GM21723 (cell line): ENCODE results near the gene CAMTA1.

Experiments used
- ATAC-seq: cut with Tn5 transposase; IDR thresholded peaks from one replicate; pipeline ENCODE4 v1.9.1; 2021; ENCODE audit warnings: mild to moderate bottlenecking, moderate library complexity; ENCODE audit not compliant: unreplicated experiment

The CAMTA1 gene

DNA sequence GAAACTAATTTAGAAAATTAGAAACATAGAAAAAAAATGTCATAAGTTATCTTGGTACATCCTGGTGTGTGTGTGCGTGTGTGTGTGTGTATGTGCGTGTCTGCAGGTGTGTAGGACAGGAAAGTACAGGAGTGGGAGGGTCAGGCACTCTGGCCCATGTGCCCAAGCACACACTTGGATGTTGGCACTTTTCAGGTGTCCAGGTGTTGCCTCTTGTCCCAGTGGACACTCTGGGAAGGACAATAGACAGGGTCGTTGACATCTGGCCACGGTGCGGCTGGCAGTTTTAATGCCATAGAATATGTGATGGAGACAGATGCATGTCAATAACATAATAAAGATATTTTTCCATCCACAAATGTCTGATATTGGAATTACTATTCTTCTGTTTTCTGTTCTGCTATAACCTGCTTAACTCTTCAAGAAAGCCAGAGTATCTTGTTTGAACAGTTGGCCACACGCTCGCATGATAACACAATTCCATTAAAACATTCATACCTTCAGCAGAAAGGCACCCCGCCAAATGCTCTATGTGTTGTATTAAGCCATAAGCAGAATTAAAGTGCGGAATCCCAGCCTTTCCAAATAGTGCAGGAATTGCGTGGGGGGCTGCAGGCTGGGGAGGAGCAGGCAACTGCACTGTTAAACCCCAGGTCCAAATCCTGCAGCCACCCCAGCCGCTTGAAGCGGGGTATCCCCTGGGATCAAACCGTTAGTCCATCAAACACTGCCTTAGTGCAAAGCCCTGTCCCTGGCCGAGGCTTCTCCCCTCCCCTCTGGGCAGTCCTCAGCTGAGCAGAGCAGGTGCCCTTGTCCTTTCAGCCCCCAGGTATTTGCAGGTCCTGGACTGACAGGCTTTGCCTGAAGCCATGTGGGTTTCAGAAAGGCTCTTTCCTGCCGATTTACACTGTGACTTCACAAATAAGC, 390.0 kb downstream of the CAMTA1 start:
- no peak for ATAC-seq

DNA sequence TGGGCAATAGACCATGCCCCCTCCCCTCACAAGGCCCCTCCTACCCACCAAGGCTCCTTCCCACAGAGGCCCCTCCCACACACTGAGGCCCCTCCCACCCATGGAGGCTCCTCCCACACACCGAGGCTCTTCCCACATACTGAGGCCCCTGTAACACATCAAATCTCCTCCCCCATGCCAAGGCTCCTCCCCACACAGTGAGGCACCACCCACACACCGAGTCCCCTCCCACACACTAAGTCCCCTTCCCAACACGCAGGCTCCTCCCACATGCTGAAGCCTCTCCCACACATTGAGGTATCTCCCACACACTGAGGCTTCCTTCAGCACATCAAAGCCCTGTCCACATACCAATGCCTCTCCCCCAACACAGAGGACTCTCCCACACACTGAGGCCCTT, 391.8 kb downstream of the CAMTA1 start:
- no peak for ATAC-seq

- no peak for ATAC-seq
Measured at GRCh38 chr1:7177438-7178146, 392.3 kb downstream of the CAMTA1 start.

DNA sequence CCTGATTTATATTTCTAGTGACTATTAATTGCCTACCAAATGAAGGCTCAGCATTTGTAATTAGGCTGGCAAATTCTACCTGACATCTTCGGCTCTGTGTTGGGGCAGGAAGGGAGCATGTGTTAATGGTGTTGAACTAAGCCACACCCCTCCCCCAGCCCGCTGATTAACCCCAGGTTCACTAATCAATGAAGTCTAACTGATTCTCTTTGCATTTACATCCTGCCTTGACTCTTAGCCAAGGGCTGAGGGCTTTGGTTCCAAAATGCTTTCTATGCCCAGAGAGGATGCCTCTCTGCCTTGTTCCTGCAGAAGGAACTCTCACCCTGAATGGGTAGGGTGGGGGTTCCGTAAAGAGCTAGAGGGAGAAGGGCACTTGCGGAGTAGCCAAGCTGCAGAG, 393.1 kb downstream of the CAMTA1 start:
- no peak for ATAC-seq

GRCh38 chr1:7178741-7179140, 393.5 kb downstream of the CAMTA1 start:
- ATAC-seq = no peak

DNA sequence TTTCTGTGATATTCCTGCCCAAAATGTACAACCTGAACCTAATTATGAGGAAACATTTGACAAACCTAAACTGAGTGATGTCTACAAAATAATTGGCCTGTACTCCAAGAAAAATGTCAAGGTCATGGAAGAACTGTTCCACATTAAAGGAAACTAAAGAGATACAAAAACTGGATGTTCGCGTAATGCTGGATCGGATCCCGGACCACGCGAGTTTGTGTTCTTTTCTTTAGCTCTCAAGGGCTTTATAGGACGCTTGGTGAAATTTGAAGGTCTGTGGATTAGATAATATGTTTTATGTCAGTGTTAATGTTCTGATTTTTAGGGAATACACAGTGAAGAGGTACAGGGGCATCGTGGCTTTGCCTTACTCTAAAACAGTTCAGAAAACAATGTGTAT, 400.5 kb downstream of the CAMTA1 start:
- ATAC-seq = no peak

DNA sequence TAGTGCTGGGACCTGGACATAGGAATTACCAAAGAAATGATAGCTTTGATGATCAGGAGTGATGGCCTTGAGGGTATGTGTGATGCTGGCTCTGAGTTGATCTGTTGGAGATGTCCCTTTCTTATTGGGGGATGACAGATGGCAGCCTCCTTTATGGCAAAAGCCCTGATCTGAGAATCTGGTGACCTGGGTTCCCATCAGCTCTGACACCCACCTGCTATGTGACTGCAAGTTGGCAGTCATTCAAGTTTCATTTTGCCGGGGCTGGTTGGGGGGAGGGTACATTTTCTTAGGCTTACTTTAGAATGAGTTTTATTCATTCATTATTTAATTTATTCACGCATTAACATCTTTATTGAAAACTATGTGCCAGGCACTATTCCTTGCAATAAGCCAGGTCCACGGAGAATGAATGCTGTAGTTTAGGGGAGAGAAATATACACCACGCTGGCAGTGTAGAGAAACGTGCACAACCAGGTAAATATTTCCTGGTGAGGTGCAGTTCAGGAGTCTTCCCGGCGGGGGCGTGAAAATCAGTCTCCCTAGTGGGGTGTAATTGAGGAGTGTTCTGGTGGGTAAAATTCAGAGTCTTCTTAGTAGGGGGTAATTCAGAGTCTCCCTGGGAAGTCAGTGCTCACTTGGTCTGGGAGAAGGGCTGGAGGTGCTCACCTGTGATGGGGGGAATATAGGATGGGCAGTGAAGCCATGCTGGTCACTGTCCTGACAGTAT, 401.3 kb downstream of the CAMTA1 start:
- no peak for ATAC-seq

- no peak for ATAC-seq
Measured at GRCh38 chr1:7187112-7187493, 401.8 kb downstream of the CAMTA1 start.

DNA sequence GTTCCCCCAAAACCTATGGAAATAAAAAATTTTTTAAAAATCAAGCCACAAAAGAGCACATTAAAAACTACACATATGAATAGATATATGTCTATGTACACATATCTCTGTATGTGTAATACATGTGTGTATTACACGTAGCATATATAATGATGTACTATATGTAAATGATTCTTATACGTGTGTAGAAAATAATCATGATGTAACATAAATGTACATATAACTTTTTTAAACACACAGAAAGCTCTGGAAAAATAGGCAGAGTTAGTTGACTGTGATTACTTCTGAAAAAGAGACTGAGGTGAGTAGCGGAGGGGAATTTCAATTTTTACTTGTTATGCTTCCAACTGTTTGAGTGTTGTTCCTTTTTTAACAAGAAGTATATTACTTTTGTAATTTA, 405.0 kb downstream of the CAMTA1 start:
- ATAC-seq = no peak

- no peak for ATAC-seq
Measured at GRCh38 chr1:7192453-7192852, 407.2 kb downstream of the CAMTA1 start.

DNA sequence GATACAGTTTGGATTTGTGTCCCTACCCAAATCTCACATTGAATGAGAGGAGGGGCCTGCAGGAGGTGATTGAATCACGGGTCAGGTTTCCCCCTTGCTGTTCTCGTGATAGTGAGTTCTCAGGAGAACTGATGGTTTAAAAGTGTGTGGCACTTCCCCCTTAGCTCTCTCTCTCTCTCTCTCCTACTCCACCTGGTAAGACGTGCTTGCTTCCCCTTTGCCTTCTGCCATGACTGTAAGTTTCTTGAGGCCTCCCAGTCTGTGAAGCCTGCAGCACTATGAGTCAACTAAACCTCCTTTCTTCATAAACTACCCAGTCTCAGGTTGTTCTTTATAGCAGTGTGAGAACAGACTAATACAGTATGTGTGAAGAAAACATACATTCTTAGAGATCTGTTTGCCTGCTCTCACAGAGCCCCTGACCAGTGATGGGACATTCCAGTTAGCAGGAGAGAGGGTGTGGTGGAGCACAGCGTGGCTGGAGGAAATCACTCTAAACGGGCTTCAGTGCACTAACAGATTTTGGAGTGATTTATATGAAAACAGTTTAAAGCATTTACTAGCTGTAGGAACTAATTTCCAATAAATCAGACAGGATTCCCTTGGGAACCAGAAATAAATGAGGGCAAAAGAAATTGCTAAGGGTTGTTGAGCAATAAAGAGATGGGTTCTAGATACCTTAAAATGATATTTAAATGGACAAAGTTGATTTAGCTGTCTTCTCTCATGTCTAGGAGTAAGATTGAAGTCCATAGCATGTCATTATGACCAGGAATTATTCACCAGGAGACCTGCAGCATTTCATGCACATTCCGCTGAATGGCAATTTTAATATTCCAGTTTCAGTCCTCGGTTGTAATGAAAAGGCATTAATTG, 411.0 kb downstream of the CAMTA1 start:
- no peak for ATAC-seq

DNA sequence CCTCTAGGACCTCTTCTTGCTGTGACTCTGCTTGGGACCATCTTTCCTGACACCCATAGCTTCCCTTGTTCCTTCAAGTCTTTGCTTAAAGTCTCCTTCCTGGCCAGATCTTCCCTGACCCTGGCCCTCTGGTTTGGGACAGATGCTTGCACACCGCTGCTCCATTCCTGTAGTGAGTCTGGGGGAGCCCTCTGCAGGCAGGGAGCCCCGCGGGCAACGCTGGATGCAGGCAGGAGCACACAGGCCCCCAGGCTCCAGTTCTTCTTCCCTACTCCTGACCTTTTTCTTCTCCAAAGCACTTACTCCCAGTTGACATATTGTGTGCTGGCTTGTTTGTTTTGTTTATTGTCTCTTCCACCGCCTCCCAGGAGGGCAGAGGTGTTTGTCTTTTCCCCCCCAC, 413.4 kb downstream of the CAMTA1 start:
- ATAC-seq = no peak

DNA sequence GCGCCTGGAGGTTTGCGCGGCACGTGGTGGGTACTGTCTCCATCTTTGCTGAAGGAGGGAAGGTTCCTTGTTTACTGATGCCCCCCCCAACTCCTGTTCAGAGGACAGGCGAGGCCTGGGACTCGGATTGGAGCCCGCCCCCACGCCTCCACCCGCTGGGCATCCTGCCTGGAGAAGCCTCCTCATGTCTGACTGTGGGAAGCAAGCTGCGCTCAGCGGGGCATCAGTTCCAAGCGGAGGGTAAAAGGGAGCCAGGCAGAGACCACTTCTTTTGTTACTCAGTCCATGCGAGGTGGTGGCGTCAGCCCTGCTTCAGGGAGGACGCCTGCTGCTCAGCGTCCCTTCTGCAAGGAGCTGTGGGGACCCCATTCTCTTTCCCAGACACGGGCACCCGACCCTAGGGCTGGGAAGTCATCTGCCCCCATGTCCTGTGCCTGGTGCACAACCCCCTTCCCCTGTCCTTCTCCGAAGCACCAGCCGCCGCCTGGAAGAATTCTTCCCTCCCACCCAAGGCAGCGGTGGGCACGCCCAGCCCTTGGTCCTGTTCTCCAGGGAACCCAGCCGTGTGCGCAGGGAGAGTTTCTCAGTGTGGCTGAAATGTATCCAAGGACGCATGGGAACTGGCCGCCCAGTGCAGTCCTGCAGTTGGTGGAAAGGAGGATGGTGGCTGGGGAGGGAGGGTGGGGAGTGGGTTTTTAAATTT, 414.0 kb downstream of the CAMTA1 start:
- no peak for ATAC-seq

DNA sequence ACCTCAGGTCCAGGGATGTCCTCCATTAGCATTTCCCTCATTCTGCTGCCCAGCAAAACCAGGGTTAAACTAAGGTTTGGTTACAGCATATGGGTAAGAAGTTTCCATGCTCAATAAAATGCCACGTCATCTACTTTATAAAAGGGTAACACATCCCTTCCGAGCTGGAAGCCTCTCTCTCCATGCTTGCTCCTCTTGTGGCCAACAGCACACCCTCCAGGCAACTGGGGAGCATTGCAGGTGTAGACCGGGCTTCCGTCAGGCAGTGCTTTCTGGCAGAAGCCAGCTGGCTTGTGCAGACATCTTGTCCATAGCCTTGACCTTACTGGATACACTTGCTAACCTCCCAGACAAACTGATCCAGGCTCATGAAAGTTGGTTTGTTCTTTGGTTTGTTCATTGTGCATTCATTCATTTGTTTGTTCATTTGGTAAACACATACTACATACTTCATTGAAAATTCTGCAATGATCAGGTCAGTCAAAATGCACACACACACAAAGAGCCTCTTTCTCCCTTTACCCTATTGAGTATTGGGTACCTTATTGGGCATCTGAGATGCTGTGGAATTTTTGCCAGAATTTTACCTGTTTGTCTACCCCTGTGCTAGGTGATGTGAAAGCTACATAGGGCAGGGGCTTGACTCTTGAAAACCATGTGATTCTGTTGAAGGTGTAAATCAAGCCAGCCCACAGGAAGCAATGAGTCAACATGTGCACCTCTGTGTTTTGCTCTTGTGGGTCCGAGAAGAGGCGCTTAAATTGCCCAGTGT, 422.8 kb downstream of the CAMTA1 start:
- no peak for ATAC-seq

DNA sequence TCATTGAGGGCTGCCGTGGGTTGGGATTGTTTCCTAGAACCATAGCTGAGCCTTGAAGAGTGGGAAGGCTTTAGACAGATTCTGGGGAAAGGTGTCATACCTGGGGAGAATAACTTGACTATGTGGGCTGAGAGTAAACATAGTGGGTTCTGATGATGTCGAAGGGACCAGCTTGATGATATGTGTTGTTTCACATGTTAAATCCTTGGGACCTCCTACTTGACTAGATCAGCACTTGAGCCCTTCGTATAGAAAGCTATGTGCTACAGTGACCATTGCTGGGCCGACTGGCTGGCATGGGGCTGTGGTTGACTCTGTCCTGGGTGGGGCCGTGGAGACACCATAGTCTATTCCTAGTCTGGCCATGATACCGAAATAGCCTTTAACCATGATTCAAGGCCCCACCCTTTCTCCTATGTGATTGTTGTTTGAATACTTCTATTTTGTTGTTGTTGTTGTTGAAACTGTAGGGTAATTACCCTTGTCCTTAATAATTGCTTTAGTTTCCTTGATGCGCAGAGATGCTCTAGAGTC, 423.5 kb downstream of the CAMTA1 start:
- no peak for ATAC-seq

DNA sequence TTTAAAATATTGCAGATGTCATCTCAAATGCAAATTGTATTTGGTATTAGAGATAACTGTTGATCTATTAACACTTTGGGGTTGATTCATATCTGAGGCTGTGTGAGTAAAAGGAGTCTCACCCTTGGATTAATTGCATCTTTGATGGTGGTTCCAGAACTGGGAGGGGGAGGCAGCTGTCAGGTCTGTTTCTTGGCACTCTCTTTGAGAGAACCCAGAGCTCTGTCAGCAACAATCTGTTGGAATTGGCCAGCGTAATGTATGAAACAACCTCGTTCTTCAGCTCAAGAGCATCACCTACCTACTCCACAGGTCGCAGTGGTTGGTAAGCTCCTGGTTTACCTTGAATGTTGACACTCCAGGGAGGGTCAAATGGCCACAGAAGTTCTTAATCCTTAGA, 424.1 kb downstream of the CAMTA1 start:
- no peak for ATAC-seq

DNA sequence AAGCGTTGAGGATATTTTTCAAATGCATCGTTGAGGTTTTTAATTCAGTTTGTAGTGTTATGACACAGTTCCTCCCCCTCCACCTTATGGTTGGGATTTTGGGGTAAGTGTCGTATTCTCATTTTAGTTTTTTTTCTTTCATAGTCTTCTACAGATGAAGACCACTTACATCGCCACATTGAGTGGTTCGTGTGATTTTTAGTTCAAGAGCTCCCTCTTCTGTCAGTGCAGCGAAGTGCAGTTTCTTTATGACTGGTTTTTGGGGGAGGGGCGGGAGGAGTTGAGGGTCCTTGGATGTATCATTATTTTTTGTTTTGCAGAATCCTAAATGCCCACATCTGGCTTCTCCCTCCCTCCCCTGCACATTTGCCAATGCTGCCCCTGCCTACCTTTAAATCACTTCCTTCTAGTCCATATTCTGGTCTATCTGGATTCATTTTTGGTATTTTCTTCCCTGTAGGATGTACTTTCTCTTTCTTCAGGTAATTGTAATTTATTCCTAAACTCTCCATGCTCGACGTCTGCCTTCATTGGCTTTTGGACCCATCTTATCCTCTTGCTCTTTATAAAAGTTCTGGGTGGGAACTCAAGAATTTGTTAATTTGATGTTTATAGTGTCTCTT, 433.1 kb downstream of the CAMTA1 start:
- ATAC-seq = no peak

DNA sequence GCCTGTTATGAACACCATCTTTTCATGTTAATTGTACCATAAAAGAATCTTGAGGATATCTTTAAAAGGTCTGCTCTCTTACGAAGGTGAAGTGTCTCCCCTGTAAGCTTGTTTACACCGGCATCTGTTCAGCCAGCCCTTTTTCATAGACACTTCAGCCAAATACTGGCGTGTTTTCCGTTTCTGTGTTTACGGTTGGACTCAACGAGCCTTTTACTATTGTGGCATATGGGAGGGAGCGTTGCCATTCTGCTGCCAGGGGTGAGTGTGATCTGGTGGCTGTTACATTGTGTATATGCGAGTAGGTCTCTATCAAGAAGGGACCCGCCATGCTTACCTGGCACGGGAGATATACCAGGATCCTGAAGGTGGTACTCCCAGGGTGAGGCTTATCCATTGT, 433.8 kb downstream of the CAMTA1 start:
- ATAC-seq = no peak

DNA sequence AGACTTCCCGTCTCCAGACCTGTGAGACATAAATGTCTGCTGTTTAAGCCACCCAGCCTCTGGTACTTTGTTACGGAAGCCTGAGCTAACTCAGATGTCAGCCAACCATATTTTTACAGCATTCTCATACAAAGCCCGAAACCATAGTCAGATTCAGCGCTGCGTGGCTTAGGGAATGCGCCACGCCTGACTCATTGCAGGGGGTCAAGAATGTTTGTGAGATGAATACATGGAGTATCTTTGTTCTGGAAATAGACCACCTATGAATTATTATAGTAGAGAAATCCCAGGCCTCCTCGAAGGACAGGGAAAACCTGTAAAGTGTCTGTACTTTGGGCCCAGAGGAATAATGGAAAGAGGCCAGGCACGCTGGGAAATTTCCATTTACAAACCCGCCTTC, 434.8 kb downstream of the CAMTA1 start:
- no peak for ATAC-seq
